Keratinocyte (primary cell): ENCODE measurements around the gene NTNG2.

Source experiments
- CTCF ChIP-seq, 3 experiments: IDR thresholded peaks in 1 of 3; conservative IDR thresholded peaks in 1 of 3; optimal IDR thresholded peaks in 1 of 3; 2 replicates in 2 of 3; 3 replicates in 1 of 3; pipeline versions ENCODE3 to v1.5.1; 2011; ENCODE audit warnings: low read length in 3 of 3, mild to moderate bottlenecking in 3 of 3, moderate library complexity in 2 of 3, control low read depth in 1 of 3, inconsistent platforms in 1 of 3; ENCODE audit not compliant: insufficient read depth in 2 of 3; ENCODE audit errors: extremely low read depth in 1 of 3
- EZH2 ChIP-seq: IDR thresholded peaks from one replicate; pipeline ENCODE4 v1.6.1; 2012; ENCODE audit warnings: inconsistent platforms, mild to moderate bottlenecking, low read length, moderate library complexity

- TF ChIP-seq EZH2, result no peak
- no peak for TF ChIP-seq CTCF (optimal IDR thresholded peaks at IDR 0.05 in 1 of 3, IDR thresholded peaks at IDR 0.05 in 1 of 3, conservative IDR thresholded peaks at IDR 0.05 in 1 of 3; ENCODE audit: extremely low read depth in 1 of 3, insufficient read depth in 2 of 3, low read length in 3 of 3)
Measured at GRCh38 chr9:132190966-132191365, 29.1 kb downstream of the NTNG2 start.
